CD8-positive, alpha-beta memory T cell (primary cell): ENCODE results near the gene RAD51B. TPM values are rescaled to one million over a fixed set of nuclear protein-coding genes. Genes with fewer than 3 reads are reported as not detected.
A peak's percentile ranks its signal among the peaks of the same experiment; 100 is the strongest.

Source experiments
- CTCF ChIA-PET: fragments of 350-600 bp; sonication (Branson Sonifier 250); formaldehyde crosslinking; loops from one replicate; lab custom pipeline; 2021; ENCODE audit warnings: antibody characterized with exemption; lab: Charles Lee
- POLR2A ChIA-PET: fragments of 350-600 bp; sonication (Branson Sonifier 250); formaldehyde crosslinking; loops from one replicate; lab custom pipeline; 2021; ENCODE audit warnings: antibody characterized with exemption; lab: Charles Lee
- DNase-seq, 5 donors: peaks; one replicate each; pipeline versions ENCODE4 v3.0.0 to v3.0.0-alpha.2; 2020 to 2022; ENCODE audit warnings: mixed read lengths in 1 of 5
- H3K27ac ChIP-seq: one replicate; pipeline ENCODE4 v1.7.0; 2013; ENCODE audit warnings: low read depth, mild to moderate bottlenecking, low read length, moderate library complexity
- H3K27me3 ChIP-seq: 2 replicates; pipeline ENCODE4 v1.7.0; 2013; ENCODE audit warnings: low read length, mild to moderate bottlenecking; ENCODE audit not compliant: insufficient read depth, poor library complexity, severe bottlenecking
- H3K36me3 ChIP-seq: 2 replicates; pipeline ENCODE4 v1.7.0; 2013; ENCODE audit warnings: mild to moderate bottlenecking, low read length, moderate library complexity; ENCODE audit not compliant: insufficient read depth
- H3K4me1 ChIP-seq: 2 replicates; pipeline ENCODE4 v1.7.0; 2013; ENCODE audit warnings: mild to moderate bottlenecking, low read length, moderate library complexity; ENCODE audit not compliant: insufficient read depth
- H3K4me3 ChIP-seq: 2 replicates; pipeline ENCODE4 v1.7.0; 2013; ENCODE audit warnings: mild to moderate bottlenecking, low read length
- H3K9me3 ChIP-seq: 2 replicates; pipeline ENCODE4 v1.7.0; 2013; ENCODE audit warnings: mild to moderate bottlenecking, low read length
- H3K27ac Mint-ChIP-seq, 8 donors: one replicate each; pipeline ENCODE4 v1.8.0; 2020 to 2021; ENCODE audit warnings: mixed read lengths in 8 of 8, mild to moderate bottlenecking in 6 of 8, inconsistent platforms in 3 of 8, moderate library complexity in 3 of 8
- H3K27me3 Mint-ChIP-seq, 2 donors: one replicate each; pipeline ENCODE4 v1.8.0; 2020 to 2021; ENCODE audit warnings: mixed read lengths in 2 of 2, mild to moderate bottlenecking in 1 of 2, moderate library complexity in 1 of 2
- H3K36me3 Mint-ChIP-seq, 3 donors: one replicate each; pipeline ENCODE4 v1.8.0; 2020 to 2021; ENCODE audit warnings: mixed read lengths in 3 of 3, inconsistent platforms in 1 of 3, mild to moderate bottlenecking in 1 of 3
- H3K4me1 Mint-ChIP-seq, 3 donors: one replicate each; pipeline ENCODE4 v1.8.0; 2020 to 2021; ENCODE audit warnings: mixed read lengths in 3 of 3, inconsistent platforms in 1 of 3, mild to moderate bottlenecking in 1 of 3
- H3K4me3 Mint-ChIP-seq, 7 donors: one replicate each; pipeline ENCODE4 v1.8.0; 2020 to 2021; ENCODE audit warnings: mixed read lengths in 7 of 7, mild to moderate bottlenecking in 6 of 7, moderate library complexity in 4 of 7, inconsistent platforms in 2 of 7
- H3K9me3 Mint-ChIP-seq, 5 donors: one replicate each; pipeline ENCODE4 v1.8.0; 2020 to 2022; ENCODE audit warnings: mixed read lengths in 5 of 5, mild to moderate bottlenecking in 3 of 5, moderate library complexity in 2 of 5, inconsistent platforms in 1 of 5
- polyA plus RNA-seq: library from polyadenylated mRNA; unstranded; fragments of 300-500 nt; fragmentation: Illumina TruSeq; gene quantifications from one replicate; pipeline ENCODE4 v1.2.3, GENCODE V29; 2021
- total RNA-seq, 2 experiments: library from RNA; stranded (reverse); gene quantifications; one replicate each; pipeline ENCODE4 v1.2.3, GENCODE V29; 2021

The RAD51B gene
- total and polyA plus RNA-seq, 3 experiments from 2014 or later = 15.7 to 22.9 (median 17.4) TPM

- Mint-ChIP-seq H3K9me3 (no peaks in the 10 kb centered on the region), H3K4me3 (no peak overlapping the region), H3K27ac (peak overlapping the region in 1 of 8 donors; percentile 61), H3K36me3 (peaks cover 0 to 21% (median 8%) of the 10 kb centered on the region in 3 donors), H3K27me3 (peaks cover 0 to 2% of the 10 kb centered on the region in 2 donors), H3K4me1 (peaks cover 11 to 26% (median 12%) of the 10 kb centered on the region in 3 donors)
- CTCF ChIA-PET = no interaction called here
- POLR2A ChIA-PET = no interaction called here
- H3K9me3 ChIP-seq = no peaks in the 10 kb centered on the region
- no peaks in the 10 kb centered on the region for H3K36me3 ChIP-seq
- no peaks in the 10 kb centered on the region for H3K27me3 ChIP-seq
- H3K27ac ChIP-seq = no peak overlapping the region
- H3K4me3 ChIP-seq = no peak overlapping the region
- peaks cover 6% of the 10 kb centered on the region for H3K4me1 ChIP-seq
- no peak for DNase-seq
Observed at GRCh38 chr14:68476212-68477109, 656.9 kb downstream of the RAD51B start.

DNA sequence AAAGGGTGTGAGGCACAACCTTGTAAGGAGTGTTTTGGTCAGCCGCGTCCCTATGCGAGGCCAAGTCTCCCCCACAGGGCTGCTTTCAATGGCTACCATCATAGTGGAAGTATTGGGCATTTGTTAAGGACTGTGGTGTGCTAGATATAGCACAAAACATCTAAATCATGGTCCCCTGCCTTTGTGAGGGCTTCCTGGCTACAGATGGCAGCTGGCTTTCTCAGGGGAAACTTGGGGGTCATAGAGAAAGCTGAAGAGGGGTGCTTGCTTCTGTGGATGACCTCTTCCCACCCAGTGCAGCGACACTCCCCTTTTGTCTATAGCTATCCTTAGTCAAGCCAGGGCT lies 657.5 kb downstream of the RAD51B start:
- no peak overlapping the region for H3K4me3 Mint-ChIP-seq
- Histone ChIP-seq H3K27ac (no peak overlapping the region), H3K9me3 (no peaks in the 10 kb centered on the region), H3K4me3 (no peak overlapping the region), H3K27me3 (no peaks in the 10 kb centered on the region), H3K4me1 (peaks cover 12% of the 10 kb centered on the region), H3K36me3 (no peaks in the 10 kb centered on the region)
- H3K9me3 Mint-ChIP-seq = no peaks in the 10 kb centered on the region
- H3K4me1 Mint-ChIP-seq = peaks cover 15 to 32% (median 18%) of the 10 kb centered on the region in 3 donors
- no peak for DNase-seq
- H3K36me3 Mint-ChIP-seq = peaks cover 0 to 21% (median 8%) of the 10 kb centered on the region in 3 donors
- ChIA-PET POLR2A (no interaction called here), CTCF (no interaction called here)
- H3K27me3 Mint-ChIP-seq = peaks cover 0 to 2% of the 10 kb centered on the region in 2 donors
- H3K27ac Mint-ChIP-seq = no peak overlapping the region

GRCh38 chr14:68477461-68478085 lies 658.0 kb downstream of the RAD51B start:
- H3K27ac Mint-ChIP-seq = no peak overlapping the region
- POLR2A ChIA-PET = no interaction called here
- no peak overlapping the region for H3K27ac ChIP-seq

DNA sequence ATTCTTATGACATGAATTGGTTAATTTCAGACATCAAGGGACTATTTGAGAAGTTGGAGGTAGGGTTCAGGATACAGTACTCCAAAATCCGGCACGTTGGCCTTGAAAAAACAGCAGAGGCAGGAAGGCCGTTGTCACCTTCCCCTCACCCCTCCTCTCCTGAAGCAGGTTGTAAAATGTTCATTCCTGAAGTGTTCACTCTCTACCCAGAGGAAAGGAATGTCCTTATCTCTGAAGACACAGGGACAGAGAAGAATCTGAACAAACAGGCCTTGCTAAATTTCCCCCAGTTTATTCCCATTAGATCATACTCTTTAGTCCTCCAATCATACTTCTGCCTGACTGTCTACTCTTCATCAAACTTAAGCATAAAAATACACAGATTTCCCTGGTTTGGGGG lies 659.7 kb downstream of the RAD51B start:
- no peak overlapping the region for H3K27ac ChIP-seq
- H3K4me3 ChIP-seq = no peak overlapping the region
- Mint-ChIP-seq H3K27ac (no peak overlapping the region), H3K4me1 (peaks cover 36 to 54% (median 40%) of the 10 kb centered on the region in 3 donors), H3K4me3 (no peak overlapping the region), H3K27me3 (no peaks in the 10 kb centered on the region), H3K9me3 (no peaks in the 10 kb centered on the region), H3K36me3 (peaks cover 0 to 24% (median 4%) of the 10 kb centered on the region in 3 donors)
- no peaks in the 10 kb centered on the region for H3K36me3 ChIP-seq
- no peak for DNase-seq
- no peaks in the 10 kb centered on the region for H3K9me3 ChIP-seq
- ChIA-PET POLR2A (interaction anchor here (0.6 kb wide), 1 partner anchor 289 kb away, joined by 3 read pairs; no protein-coding TSS in a partner anchor), CTCF (interaction anchor here (1.1 kb wide), 1 partner anchor 311 kb away, joined by 3 read pairs; no protein-coding TSS in a partner anchor)
- peaks cover 33% of the 10 kb centered on the region for H3K4me1 ChIP-seq
- no peaks in the 10 kb centered on the region for H3K27me3 ChIP-seq

More at GRCh38 chr14:68477461-68478085, 658.0 kb downstream of the RAD51B start:
- Mint-ChIP-seq H3K4me1 (peaks cover 19 to 37% (median 23%) of the 10 kb centered on the region in 3 donors), H3K4me3 (no peak overlapping the region), H3K9me3 (no peaks in the 10 kb centered on the region), H3K36me3 (peaks cover 0 to 21% (median 8%) of the 10 kb centered on the region in 3 donors), H3K27me3 (peaks cover 0 to 2% of the 10 kb centered on the region in 2 donors)
- DNase-seq = no peak
- Histone ChIP-seq H3K36me3 (no peaks in the 10 kb centered on the region), H3K4me1 (peaks cover 17% of the 10 kb centered on the region), H3K4me3 (no peak overlapping the region), H3K9me3 (no peaks in the 10 kb centered on the region), H3K27me3 (no peaks in the 10 kb centered on the region)
- CTCF ChIA-PET = no interaction called here

- Mint-ChIP-seq H3K4me3 (no peak overlapping the region), H3K36me3 (peaks cover 0 to 22% (median 0%) of the 10 kb centered on the region in 3 donors), H3K27me3 (no peaks in the 10 kb centered on the region), H3K27ac (peak overlapping the region in 4 of 8 donors; percentile 47 to 74 (median 64)), H3K4me1 (peaks cover 52 to 74% (median 64%) of the 10 kb centered on the region in 3 donors), H3K9me3 (no peaks in the 10 kb centered on the region)
- H3K36me3 ChIP-seq = no peaks in the 10 kb centered on the region
- H3K9me3 ChIP-seq = no peaks in the 10 kb centered on the region
- ChIA-PET POLR2A (no interaction called here), CTCF (no interaction called here)
- H3K4me1 ChIP-seq = peaks cover 47% of the 10 kb centered on the region
- H3K4me3 ChIP-seq = no peak overlapping the region
- no peaks in the 10 kb centered on the region for H3K27me3 ChIP-seq
- H3K27ac ChIP-seq = no peak overlapping the region
- DNase-seq = no peak
Observed at GRCh38 chr14:68482018-68482417, 662.4 kb downstream of the RAD51B start.

- DNase-seq = no peak
- Mint-ChIP-seq H3K4me3 (peak overlapping the region in 5 of 7 donors; percentile 33 to 82 (median 67)), H3K27ac (peak overlapping the region in 7 of 8 donors; percentile 83 to 97 (median 94)), H3K36me3 (peaks cover 0 to 23% (median 1%) of the 10 kb centered on the region in 3 donors), H3K4me1 (peaks cover 55 to 70% (median 63%) of the 10 kb centered on the region in 3 donors), H3K27me3 (no peaks in the 10 kb centered on the region), H3K9me3 (no peaks in the 10 kb centered on the region)
- Histone ChIP-seq H3K27ac (no peak overlapping the region), H3K4me1 (peaks cover 47% of the 10 kb centered on the region), H3K9me3 (no peaks in the 10 kb centered on the region), H3K36me3 (no peaks in the 10 kb centered on the region), H3K27me3 (no peaks in the 10 kb centered on the region), H3K4me3 (peak overlapping the region; percentile 10)
- ChIA-PET POLR2A (interaction anchor here (1.6 kb wide), 1 partner anchor 24 kb away, joined by 7 read pairs; no protein-coding TSS in a partner anchor), CTCF (interaction anchor here (1.1 to 1.3 kb wide), 3 partner anchors 71 to 333 kb away, joined by 3 read pairs; no protein-coding TSS in a partner anchor)
Observed at GRCh38 chr14:68482772-68483395, 663.3 kb downstream of the RAD51B start.

DNA sequence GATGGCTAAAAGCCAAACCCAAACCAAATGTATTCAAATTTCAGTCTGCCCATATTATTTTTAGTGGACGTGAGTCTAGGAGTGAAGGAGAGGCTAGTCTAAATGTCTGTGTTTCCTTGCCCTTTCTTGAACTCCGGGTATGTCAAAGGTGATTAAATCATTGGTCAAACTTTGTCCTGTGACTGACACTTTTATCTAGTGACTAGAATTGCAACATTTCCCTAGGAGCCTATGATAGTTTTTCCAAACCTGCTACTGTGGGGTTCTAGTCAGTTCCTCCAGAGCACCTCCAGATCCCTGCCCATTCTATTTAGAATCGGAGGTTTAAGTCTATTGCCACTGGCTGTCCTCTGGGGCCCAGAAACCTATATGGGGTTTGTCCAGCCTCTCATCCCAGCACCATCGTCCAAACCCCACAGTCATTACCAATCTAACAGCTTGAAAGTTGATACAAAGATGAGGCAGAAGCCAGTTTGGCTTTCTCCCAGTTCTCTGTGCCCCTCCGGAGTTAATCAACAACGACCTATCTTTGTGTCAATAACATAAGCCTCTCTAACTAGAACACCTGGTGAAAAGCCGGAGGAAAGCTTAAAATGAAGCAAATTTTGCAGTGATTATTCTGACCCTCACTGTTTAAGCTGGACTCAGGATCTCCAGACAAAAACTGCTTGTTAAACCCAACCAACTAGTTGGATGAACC lies 666.6 kb downstream of the RAD51B start:
- Histone ChIP-seq H3K27ac (no peak overlapping the region), H3K36me3 (no peaks in the 10 kb centered on the region), H3K9me3 (no peaks in the 10 kb centered on the region), H3K4me3 (no peak overlapping the region), H3K27me3 (no peaks in the 10 kb centered on the region), H3K4me1 (peaks cover 44% of the 10 kb centered on the region)
- Mint-ChIP-seq H3K4me3 (no peak overlapping the region), H3K4me1 (peaks cover 49 to 58% (median 55%) of the 10 kb centered on the region in 3 donors), H3K27me3 (no peaks in the 10 kb centered on the region), H3K36me3 (peaks cover 0 to 12% (median 2%) of the 10 kb centered on the region in 3 donors), H3K9me3 (no peaks in the 10 kb centered on the region), H3K27ac (peak overlapping the region in 2 of 8 donors; percentile 29 to 96)
- ChIA-PET POLR2A (no interaction called here), CTCF (no interaction called here)
- DNase-seq = no peak
